Measurements from ENCODE around the gene ZDHHC21. TPM values are rescaled to one million over a fixed set of nuclear protein-coding genes. Genes with fewer than 3 reads are reported as not detected.
"Not testable (repeated sequence)": the region's sequence is repeated elsewhere in the genome, so short reads cannot be mapped to it uniquely, and the experiment has no call there.

Gene ZDHHC21
- total and polyA plus RNA-seq, 3 donors from 2014 or later: 6.2 to 16.7 (median 16.1) TPM

DNA sequence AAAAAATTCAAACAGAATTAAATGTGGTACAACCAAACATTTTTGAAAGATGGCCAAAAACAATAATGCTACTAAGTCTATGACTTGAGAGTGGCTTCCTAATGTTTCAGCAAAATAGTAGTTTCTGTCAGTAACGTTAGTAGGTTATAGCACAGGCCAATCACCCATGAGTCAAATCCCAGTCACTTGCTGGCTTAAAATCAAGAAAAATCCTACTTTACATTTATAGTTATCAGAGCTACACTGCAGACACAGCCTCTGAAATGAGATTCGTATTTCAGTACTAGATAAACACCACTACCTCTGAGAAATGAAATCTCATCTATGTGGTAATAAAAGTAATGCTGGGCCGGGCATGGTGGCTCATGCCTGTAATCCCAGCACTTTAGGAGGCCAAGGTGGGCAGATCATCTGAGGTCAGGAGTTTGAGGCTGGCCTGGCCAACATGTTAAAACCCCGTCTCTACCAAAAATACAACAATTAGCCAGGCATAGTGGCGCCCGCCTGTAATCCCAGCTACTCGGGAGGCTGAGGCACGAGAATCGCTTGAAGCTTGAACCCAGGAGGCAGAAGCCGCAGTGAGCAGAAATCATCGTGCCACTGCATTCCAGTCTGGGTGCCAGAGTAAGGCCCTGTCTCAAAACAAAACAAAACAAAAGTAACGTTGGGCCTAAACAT, 6.1 kb downstream of the ZDHHC21 start:
- Histone ChIP-seq H3K27me3 (no peaks in the 10 kb centered on the region), H3K36me3 (ENCODE audit: low read depth, missing control alignments) (no peaks in the 10 kb centered on the region), H3K9me3 (no peaks in the 10 kb centered on the region), H3K4me3 (no peak overlapping the region), H3K4me1 (no peaks in the 10 kb centered on the region), H3K27ac (no peak overlapping the region)
- intact Hi-C loops (cut with DNase I; ENCODE audit: low total_unique reads): no loop called here
- TF ChIP-seq, protein P1, sequence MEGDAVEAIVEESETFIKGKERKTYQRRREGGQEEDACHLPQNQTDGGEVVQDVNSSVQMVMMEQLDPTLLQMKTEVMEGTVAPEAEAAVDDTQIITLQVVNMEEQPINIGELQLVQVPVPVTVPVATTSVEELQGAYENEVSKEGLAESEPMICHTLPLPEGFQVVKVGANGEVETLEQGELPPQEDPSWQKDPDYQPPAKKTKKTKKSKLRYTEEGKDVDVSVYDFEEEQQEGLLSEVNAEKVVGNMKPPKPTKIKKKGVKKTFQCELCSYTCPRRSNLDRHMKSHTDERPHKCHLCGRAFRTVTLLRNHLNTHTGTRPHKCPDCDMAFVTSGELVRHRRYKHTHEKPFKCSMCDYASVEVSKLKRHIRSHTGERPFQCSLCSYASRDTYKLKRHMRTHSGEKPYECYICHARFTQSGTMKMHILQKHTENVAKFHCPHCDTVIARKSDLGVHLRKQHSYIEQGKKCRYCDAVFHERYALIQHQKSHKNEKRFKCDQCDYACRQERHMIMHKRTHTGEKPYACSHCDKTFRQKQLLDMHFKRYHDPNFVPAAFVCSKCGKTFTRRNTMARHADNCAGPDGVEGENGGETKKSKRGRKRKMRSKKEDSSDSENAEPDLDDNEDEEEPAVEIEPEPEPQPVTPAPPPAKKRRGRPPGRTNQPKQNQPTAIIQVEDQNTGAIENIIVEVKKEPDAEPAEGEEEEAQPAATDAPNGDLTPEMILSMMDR (IDR thresholded peaks at IDR 0.05): no peak
- DNase-seq: no peak
- WGBS, 2 donors: 86 to 92% methylated on average over 12 of the region's 12 CpGs

DNA sequence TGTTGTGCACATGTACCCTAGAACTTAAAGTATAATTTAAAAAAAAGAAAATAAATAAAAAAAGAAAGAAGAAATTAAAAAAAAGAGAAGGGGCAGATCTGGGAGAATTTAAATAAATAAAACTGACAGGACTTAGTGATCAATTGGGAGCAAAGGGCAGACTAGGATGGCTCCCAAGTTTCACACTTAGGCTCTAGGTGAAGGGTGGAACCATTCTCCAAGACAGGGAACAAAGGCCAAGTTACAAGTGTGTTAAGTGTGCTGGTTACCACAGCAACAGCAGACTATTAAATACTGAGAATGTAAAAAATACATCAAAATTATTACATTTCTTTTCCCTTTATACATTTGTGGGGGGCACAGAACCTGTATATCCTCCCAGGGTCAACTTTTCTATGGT, 7.1 kb downstream of the ZDHHC21 start:
- H3K36me3 ChIP-seq (ENCODE audit: low read depth, missing control alignments): no peaks in the 10 kb centered on the region
- intact Hi-C loops (cut with DNase I; ENCODE audit: low total_unique reads): no loop called here
- H3K27me3 ChIP-seq: no peaks in the 10 kb centered on the region
- no peak overlapping the region for H3K4me3 ChIP-seq
- no peaks in the 10 kb centered on the region for H3K4me1 ChIP-seq
- TF ChIP-seq, protein P1 (IDR thresholded peaks at IDR 0.05): no peak
- no peak for DNase-seq
- H3K9me3 ChIP-seq: no peaks in the 10 kb centered on the region
- no peak overlapping the region for H3K27ac ChIP-seq

DNA sequence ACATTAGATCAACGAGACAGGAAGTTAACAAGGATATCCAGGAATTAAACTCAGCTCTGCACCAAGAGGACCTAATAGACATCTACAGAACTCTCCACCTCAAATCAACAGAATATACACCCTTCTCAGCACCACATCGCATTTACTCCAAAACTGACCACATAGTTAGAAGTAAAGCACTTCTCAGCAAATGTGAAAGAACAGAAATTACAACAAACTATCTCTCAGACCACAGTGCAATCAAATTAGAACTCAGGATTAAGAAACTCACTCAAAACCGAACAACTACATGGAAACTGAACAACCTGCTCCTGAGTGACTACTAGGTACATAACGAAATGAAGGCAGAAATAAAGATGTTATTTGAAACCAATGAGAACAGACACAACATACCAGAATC, 10.6 kb downstream of the ZDHHC21 start:
- H3K9me3 ChIP-seq; H3K27me3 ChIP-seq; intact Hi-C loops (cut with DNase I; ENCODE audit: low total_unique reads); H3K27ac ChIP-seq; DNase-seq; H3K4me3 ChIP-seq; H3K4me1 ChIP-seq; H3K36me3 ChIP-seq (ENCODE audit: low read depth, missing control alignments): not testable (repeated sequence)
- 90 to 99% methylated on average over 4 of the region's 4 CpGs for WGBS, 2 donors

- WGBS, 2 donors: 93 to 95% methylated on average over 3 of the region's 3 CpGs
- no peak overlapping the region for H3K4me3 ChIP-seq
Observed at GRCh38 chr9:14678776-14679175, 14.5 kb downstream of the ZDHHC21 start.

DNA sequence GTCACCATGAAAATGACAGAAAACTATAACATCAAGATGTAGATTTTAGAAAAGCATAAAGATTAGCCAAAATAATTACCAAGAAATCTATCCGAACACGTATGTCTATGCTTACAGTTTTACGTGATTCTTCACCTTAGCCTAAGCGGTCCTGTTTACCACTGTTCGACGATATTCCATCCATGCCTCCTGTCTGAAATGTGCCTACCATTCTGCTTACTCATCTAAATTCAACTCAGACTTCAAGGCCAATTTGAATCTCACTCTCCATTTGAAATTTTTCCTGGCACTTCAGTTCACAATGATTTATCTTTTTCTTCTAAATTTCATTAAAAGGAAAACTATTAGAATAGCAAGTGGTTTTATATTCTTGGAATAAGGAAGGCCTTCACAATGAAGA, 15.4 kb downstream of the ZDHHC21 start:
- H3K9me3 ChIP-seq: no peaks in the 10 kb centered on the region
- WGBS, 2 donors: 93 to 96% methylated on average over 6 of the region's 6 CpGs

More at GRCh38 chr9:14678776-14679175, 14.5 kb downstream of the ZDHHC21 start:
- Histone ChIP-seq H3K36me3 (ENCODE audit: low read depth, missing control alignments) (no peaks in the 10 kb centered on the region), H3K27me3 (no peaks in the 10 kb centered on the region), H3K27ac (no peak overlapping the region), H3K9me3 (no peaks in the 10 kb centered on the region), H3K4me1 (no peaks in the 10 kb centered on the region)
- intact Hi-C loops (cut with DNase I; ENCODE audit: low total_unique reads): no loop called here
- no peak for DNase-seq
- TF ChIP-seq, protein P1 (IDR thresholded peaks at IDR 0.05): no peak
- no peak for TF ChIP-seq POLR2A (IDR thresholded peaks at IDR 0.05)

More for the DNA sequence above, 15.4 kb downstream of the ZDHHC21 start:
- Histone ChIP-seq H3K36me3 (ENCODE audit: low read depth, missing control alignments) (no peaks in the 10 kb centered on the region), H3K4me3 (no peak overlapping the region), H3K27me3 (no peaks in the 10 kb centered on the region), H3K4me1 (no peaks in the 10 kb centered on the region), H3K27ac (no peak overlapping the region)
- no peak for TF ChIP-seq POLR2A (IDR thresholded peaks at IDR 0.05)
- TF ChIP-seq, protein P1 (IDR thresholded peaks at IDR 0.05): no peak
- intact Hi-C loops (cut with DNase I; ENCODE audit: low total_unique reads): no loop called here
- DNase-seq: no peak

Data from testis (tissue), 3 donors.